GM13976 (cell line): Measurements from ENCODE around the gene GALNT18.

Experiments used
- DNase-seq: peaks from one replicate; pipeline ENCODE4 v3.0.0; 2012; ENCODE audit warnings: low spot score
- in situ Hi-C: fragments of 300-500 bp; cut with MboI; formaldehyde crosslinking; loops from one replicate; pipeline ENCODE4 v1.12.0; 2022; ENCODE audit warnings: low sequenced_read_pairs, mixed read lengths, inconsistent platforms; ENCODE audit not compliant: unreplicated experiment
- TF ChIP-seq, protein P1 (sequence below): IDR thresholded peaks from 2 replicates; pipeline ENCODE4 v1.5.1; 2012; ENCODE audit warnings: borderline replicate concordance, mild to moderate bottlenecking; ENCODE audit not compliant: insufficient read depth; ENCODE audit errors: extremely low read depth, missing control alignments, control extremely low read depth

GALNT18 gene

DNA sequence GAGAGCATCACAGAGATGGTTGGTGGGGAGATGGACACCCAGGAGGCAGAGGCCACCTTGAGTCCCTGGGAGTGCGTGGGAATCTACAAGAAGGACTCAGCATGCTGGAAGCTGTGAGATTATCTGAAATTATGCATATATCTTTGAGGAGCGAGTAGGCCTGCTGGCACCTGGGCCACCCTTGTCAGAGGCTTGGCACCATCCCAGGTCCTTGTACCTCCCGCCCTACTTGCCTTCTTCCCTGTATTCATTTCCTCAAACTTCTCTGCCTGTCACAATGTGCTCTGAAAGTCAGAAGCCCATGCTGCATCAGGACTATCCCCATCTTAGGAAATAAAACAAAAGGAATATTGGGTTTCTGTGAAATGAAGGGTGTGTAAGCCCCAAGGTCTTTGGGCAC, 135.8 kb downstream of the GALNT18 start:
- TF ChIP-seq, protein P1, sequence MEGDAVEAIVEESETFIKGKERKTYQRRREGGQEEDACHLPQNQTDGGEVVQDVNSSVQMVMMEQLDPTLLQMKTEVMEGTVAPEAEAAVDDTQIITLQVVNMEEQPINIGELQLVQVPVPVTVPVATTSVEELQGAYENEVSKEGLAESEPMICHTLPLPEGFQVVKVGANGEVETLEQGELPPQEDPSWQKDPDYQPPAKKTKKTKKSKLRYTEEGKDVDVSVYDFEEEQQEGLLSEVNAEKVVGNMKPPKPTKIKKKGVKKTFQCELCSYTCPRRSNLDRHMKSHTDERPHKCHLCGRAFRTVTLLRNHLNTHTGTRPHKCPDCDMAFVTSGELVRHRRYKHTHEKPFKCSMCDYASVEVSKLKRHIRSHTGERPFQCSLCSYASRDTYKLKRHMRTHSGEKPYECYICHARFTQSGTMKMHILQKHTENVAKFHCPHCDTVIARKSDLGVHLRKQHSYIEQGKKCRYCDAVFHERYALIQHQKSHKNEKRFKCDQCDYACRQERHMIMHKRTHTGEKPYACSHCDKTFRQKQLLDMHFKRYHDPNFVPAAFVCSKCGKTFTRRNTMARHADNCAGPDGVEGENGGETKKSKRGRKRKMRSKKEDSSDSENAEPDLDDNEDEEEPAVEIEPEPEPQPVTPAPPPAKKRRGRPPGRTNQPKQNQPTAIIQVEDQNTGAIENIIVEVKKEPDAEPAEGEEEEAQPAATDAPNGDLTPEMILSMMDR = no peak
- in situ Hi-C loops = no loop called here
- no peak for DNase-seq

- TF ChIP-seq, protein P1 = no peak
- in situ Hi-C loops = no loop called here
- DNase-seq = no peak
Observed at GRCh38 chr11:11483627-11484026, 138.2 kb downstream of the GALNT18 start.

- DNase-seq = no peak
- TF ChIP-seq, protein P1 = no peak
- in situ Hi-C loops = no loop called here
Observed at GRCh38 chr11:11482730-11483129, 139.1 kb downstream of the GALNT18 start.

GRCh38 chr11:11481371-11481770, 140.4 kb downstream of the GALNT18 start:
- in situ Hi-C loops = no loop called here

DNA sequence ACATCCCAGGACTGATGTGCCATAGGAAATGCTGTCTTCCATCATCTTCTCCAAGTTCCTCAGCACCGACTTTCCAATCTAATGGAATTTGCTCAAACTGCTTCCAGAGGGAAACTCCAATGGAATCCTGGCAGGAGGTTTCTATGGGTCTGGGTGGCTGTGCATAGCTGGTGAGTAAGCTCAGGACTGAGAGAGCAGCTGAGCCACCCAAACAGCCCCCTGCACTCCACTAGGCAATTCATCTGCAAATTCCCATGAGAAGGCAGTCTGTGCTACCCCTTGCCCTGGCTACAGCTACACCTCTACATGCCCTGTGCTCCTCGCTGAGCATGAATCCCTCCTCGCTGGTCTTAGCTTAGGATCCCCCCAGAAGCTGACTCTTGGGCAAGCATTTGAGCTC, 140.8 kb downstream of the GALNT18 start:
- no peak for DNase-seq
- in situ Hi-C loops = no loop called here
- TF ChIP-seq, protein P1 = no peak

More at GRCh38 chr11:11481371-11481770, 140.4 kb downstream of the GALNT18 start:
- TF ChIP-seq, protein P1 = no peak
- DNase-seq = no peak

DNA sequence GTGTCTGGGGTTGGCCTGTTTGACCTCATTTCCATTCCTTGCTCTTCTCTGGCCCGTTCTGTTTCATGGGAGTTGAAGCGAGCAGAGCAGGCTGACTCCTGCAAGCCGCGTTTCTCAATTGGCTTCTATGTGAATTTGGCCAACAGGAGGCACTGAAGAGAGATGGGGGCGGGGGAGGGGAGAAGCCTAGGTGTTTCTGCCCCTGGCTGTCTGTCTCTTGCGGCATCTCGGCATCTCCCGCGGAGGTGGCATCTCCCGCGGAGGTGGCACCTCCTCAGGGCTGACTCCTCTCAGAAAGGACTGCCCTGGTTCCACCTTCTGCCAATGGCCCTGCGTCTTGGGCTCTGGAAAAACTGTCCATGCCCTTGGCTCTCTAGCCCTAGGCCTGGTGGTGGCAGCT, 143.1 kb downstream of the GALNT18 start:
- in situ Hi-C loops = no loop called here
- TF ChIP-seq, protein P1 = no peak
- DNase-seq = no peak
